ENCODE measurements around the gene PIAS2.

The PIAS2 gene

GRCh38 chr18:46794607-46795006, 122.7 kb downstream of the PIAS2 start:
- DNase-seq (ENCODE audit: extremely low spot score) = no peak
- TF ChIP-seq, protein P1, sequence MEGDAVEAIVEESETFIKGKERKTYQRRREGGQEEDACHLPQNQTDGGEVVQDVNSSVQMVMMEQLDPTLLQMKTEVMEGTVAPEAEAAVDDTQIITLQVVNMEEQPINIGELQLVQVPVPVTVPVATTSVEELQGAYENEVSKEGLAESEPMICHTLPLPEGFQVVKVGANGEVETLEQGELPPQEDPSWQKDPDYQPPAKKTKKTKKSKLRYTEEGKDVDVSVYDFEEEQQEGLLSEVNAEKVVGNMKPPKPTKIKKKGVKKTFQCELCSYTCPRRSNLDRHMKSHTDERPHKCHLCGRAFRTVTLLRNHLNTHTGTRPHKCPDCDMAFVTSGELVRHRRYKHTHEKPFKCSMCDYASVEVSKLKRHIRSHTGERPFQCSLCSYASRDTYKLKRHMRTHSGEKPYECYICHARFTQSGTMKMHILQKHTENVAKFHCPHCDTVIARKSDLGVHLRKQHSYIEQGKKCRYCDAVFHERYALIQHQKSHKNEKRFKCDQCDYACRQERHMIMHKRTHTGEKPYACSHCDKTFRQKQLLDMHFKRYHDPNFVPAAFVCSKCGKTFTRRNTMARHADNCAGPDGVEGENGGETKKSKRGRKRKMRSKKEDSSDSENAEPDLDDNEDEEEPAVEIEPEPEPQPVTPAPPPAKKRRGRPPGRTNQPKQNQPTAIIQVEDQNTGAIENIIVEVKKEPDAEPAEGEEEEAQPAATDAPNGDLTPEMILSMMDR (IDR thresholded peaks at IDR 0.05; ENCODE audit: control extremely low read depth, extremely low read depth, low read depth, missing control alignments) = no peak
- POLR2A ChIA-PET = no interaction called here
- CTCF ChIA-PET = no interaction called here

DNA sequence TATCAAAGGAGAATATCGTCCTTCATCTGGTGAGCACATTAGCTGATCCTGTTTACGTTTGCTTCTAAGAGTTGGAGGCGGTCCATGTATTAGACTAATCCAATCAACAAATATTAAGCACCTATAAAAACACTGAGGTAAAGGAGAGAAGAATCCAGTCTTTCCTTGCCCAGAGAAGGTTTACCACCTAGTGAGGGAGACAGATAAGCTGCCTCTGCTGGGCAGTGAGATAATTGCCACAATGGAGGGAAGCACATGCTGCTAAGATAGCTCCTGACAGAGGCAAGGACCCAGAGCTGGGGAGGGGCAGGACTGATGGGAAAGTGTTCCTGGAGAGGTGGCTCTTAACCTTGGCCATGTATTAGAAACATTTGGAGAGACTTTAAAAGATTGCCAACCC, 123.7 kb downstream of the PIAS2 start:
- CTCF ChIA-PET = no interaction called here
- TF ChIP-seq, protein P1 (IDR thresholded peaks at IDR 0.05; ENCODE audit: control extremely low read depth, extremely low read depth, low read depth, missing control alignments) = no peak
- no peak for DNase-seq (ENCODE audit: extremely low spot score)
- POLR2A ChIA-PET = no interaction called here

DNA sequence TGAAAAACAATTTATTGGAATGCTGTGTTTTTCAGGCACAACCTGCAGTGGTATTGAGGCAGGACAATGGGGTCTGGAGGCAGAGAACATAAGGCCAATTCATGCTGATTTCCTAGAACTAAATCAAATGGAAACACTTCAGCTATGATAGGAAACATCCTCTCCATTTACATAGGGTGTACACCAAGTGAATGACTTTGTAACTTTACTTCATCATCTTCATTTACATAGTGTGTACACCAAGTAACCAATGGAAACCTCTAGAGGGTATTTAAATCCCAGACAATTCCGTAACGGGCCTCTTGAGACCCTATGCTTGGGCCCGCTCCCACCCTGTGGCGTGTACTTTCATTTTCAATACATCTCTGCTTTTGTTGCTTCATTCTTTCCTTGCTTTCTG, 128.2 kb downstream of the PIAS2 start:
- DNase-seq (ENCODE audit: extremely low spot score) = no peak
- TF ChIP-seq, protein P1 (IDR thresholded peaks at IDR 0.05; ENCODE audit: control extremely low read depth, extremely low read depth, low read depth, missing control alignments) = no peak
- CTCF ChIA-PET = interaction anchor here (1.9 kb wide), 1 partner anchor 26 kb away, joined by 4 read pairs; no protein-coding TSS in a partner anchor
- POLR2A ChIA-PET = no interaction called here

DNA sequence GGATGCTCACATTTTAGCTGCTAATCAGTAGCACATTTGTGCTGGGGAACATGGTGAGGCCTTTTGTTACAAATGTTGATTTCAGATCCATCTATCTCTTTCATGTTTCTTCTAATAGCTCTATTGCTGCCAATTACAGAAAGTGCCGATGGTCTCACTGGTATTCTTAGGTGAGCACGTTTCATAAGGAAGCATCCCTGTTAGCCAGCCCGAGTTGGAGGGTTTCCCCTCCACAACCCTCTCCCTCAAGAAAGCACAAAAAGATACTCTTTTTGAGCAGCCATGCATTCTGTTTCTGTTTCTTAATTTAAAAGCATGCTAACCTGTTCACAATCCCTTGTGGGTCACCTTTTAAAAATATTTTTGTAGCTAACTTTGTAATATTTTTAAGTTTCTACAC, 129.6 kb downstream of the PIAS2 start:
- CTCF ChIA-PET = interaction anchor here (0.8 to 2.1 kb wide), 4 partner anchors 8 to 614 kb away, joined by 3 to 5 read pairs (median 4); a partner anchor contains a TSS
- TF ChIP-seq, protein P1 (IDR thresholded peaks at IDR 0.05; ENCODE audit: control extremely low read depth, extremely low read depth, low read depth, missing control alignments) = no peak
- POLR2A ChIA-PET = no interaction called here
- no peak for DNase-seq (ENCODE audit: extremely low spot score)

DNA sequence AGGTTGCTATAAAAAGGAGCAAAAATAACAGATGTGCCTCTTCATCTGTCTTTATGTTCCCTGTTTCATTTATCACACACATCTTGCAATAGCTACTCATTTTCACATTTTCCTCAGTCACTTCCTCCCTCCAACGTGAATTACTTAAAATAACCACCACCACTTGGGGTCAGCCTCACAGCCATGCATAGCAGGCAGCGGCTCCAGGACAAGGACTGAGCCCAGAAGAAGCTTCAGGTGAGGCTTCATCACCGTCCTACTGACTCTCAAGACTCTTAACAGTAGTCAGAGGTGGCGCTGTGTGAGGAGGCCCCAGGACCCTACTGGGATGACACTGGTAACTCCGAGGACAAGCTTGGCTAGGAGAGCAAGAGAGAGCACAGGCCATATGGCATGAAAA, 144.9 kb downstream of the PIAS2 start:
- ChIA-PET CTCF (interaction anchor here (1.3 kb wide), 2 partner anchors 15 to 115 kb away, joined by 4 to 5 read pairs; no protein-coding TSS in a partner anchor), POLR2A (no interaction called here)
- TF ChIP-seq, protein P1 (IDR thresholded peaks at IDR 0.05; ENCODE audit: control extremely low read depth, extremely low read depth, low read depth, missing control alignments) = peak; percentile 10
- DNase-seq (ENCODE audit: extremely low spot score) = no peak

DNA sequence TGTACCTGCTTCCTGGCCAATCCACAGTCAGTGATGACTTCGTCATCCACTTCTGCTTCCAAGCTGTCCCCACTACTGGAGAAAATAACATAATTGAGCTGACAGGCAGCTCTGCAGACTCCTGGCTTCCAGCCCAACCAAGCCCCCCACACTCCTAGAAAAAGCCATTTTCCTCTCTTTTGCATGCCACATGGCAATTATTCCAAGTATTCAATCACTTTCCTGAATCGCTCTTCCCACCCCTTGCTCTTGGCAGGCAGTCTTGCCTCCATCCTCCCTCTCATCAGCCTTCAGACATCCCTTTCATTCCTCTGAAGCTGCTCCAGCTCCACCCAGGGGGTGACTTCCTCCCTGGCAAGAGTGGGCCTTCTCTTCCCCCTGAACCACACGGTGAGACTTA, 146.2 kb downstream of the PIAS2 start:
- TF ChIP-seq, protein P1 (IDR thresholded peaks at IDR 0.05; ENCODE audit: control extremely low read depth, extremely low read depth, low read depth, missing control alignments) = no peak
- no peak for DNase-seq (ENCODE audit: extremely low spot score)
- ChIA-PET POLR2A (no interaction called here), CTCF (interaction anchor here (1.1 to 1.3 kb wide), 2 partner anchors 17 to 22 kb away, joined by 3 to 5 read pairs; no protein-coding TSS in a partner anchor)

DNA sequence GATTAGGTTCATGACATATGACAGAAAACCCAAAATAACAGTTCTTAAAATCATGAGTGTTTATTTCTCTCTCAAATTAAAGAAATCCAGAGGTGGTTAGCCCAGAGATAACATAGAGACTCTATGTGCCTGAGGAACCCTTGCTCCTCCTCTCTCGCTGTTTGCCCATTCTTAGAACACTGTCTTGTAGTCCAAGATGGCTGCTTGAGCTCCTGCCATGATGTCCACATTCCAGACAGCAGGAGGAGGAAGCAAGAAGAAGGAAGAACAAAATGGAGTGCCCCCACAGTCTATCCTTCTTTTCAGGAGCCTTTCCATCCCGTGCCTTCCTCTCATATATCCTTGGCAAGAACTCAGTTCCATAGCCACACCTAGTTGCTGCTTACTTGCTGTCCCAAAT, 146.6 kb downstream of the PIAS2 start:
- CTCF ChIA-PET = no interaction called here
- TF ChIP-seq, protein P1 (IDR thresholded peaks at IDR 0.05; ENCODE audit: control extremely low read depth, extremely low read depth, low read depth, missing control alignments) = no peak
- no peak for DNase-seq (ENCODE audit: extremely low spot score)
- POLR2A ChIA-PET = no interaction called here
